HG03575 (cell line): Measurements from ENCODE around the gene SLC16A9.

Experiments used
- ATAC-seq: cut with Tn5 transposase; IDR thresholded peaks from one replicate; pipeline ENCODE4 v1.9.1; 2021; ENCODE audit not compliant: unreplicated experiment, insufficient number of reproducible peaks, low FRiP score; ENCODE audit errors: extremely low read depth

The SLC16A9 gene

DNA sequence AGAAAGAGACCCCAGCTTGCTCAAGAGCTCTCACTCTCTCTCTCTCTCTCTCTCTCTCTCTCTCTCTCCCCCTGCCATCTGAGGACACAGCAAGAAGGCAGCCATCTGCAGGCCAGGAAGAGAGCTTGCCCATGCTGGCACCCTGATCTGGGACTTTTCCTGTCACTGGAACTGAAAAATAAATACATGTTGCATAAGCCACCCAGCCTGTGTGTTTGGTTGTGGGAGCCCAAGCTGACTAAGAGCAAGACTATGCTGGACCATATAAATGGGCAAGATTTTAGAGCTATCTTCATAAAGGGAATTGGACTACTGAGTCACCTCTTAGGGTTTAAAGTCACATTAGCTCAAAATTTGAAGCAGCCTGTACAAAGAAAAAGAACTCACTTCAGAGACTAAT is 98.6 kb downstream of the SLC16A9 start:
- ATAC-seq = no peak

DNA sequence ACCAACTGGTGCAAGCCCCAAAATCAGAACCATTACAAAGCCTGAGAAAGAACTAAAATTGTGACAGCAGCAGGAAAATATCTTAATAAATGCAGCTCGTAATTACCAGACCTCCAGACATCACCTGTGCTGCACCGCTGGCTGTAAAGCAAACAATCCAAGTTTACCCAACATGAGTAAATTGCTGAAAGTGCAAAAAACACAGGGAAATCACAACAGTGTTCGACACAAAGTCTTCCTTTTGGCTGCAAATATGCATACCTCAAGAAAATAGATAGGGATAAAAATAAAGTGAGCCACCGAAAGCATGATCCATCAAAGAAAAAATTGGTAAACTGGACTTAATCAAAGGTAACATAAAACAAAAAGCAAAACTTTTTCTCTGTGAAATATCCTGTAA is 101.7 kb downstream of the SLC16A9 start:
- ATAC-seq = no peak

DNA sequence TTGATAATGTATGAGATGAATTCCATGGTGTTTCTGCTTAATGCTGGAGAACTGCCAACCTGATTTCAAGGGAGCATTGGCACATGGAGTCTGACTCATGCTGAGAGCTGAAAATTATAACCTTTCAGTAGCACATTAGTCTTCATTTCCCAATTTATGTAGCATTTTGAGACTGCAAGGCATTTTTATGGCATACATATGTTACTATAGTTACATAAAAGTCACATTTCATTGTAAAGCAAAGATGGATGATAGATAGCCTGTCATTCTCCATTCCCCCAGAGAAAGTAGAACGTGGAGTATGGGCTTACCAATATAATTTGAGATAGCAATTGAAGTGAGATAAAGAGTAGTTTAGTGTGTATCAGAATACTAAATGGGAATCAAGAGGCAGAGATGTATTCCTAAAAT is 103.1 kb downstream of the SLC16A9 start:
- ATAC-seq = no peak

DNA sequence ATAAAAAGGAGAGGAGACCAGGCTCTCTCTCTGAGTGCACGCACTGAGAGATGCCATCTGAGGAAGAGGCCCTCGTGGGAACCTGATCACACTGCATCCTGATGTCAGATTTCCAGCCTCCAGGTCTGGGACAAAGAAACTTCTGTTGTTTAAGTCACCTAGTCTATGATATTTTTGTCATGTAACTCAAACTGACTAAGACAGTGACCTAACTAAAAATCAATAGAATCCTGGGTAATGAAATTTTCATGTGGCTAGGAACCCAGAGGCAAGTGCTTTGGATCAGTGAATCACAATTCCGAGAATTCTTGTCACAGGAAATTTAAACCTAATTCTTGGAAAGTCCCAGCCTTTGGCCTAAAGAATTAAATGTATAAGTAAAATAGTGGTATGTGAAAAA is 107.7 kb downstream of the SLC16A9 start:
- no peak for ATAC-seq
